ENCODE results near the gene GALNT11.

- TF ChIP-seq POLR2A (IDR thresholded peaks at IDR 0.05) (no peak), CTCF (IDR thresholded peaks at IDR 0.05) (no peak)
These were observed 42.7 kb upstream of the GALNT11 start for GRCh38 chr7:151982806-151983205.

All from thyroid gland (tissue), 4 donors.